GM12878 (cell line): ENCODE data around the gene TGM2. TPM values are rescaled to one million over a fixed set of nuclear protein-coding genes. Genes with fewer than 3 reads are reported as not detected.

Experiments used
- BACH1 ChIP-seq: fragments of 450-650 bp; IDR thresholded peaks from 2 replicates; pipeline ENCODE4 v1.6.1; 2017; ENCODE audit warnings: mild to moderate bottlenecking, borderline replicate concordance
- E4F1 ChIP-seq: fragments of 450-650 bp; IDR thresholded peaks from 2 replicates; pipeline ENCODE4 v1.6.1; 2018; ENCODE audit warnings: borderline replicate concordance, mild to moderate bottlenecking; ENCODE audit not compliant: partially characterized antibody
- GABPA ChIP-seq: IDR thresholded peaks from 2 replicates; pipeline ENCODE4 v1.6.1; 2014; ENCODE audit warnings: antibody characterized with exemption, low read depth, mild to moderate bottlenecking, inconsistent platforms
- IRF3 ChIP-seq: fragments of 450-650 bp; IDR thresholded peaks from 2 replicates; pipeline ENCODE4 v1.6.1; 2014; ENCODE audit warnings: mild to moderate bottlenecking
- JUNB ChIP-seq: IDR thresholded peaks from 2 replicates; pipeline ENCODE4 v1.6.1; 2016; ENCODE audit warnings: antibody characterized with exemption, mild to moderate bottlenecking
- MLLT1 ChIP-seq: fragments of 450-650 bp; IDR thresholded peaks from 2 replicates; pipeline ENCODE4 v1.6.1; 2016; ENCODE audit warnings: mild to moderate bottlenecking
- PAX5 ChIP-seq: IDR thresholded peaks from 2 replicates; pipeline ENCODE4 v1.6.1; 2011; ENCODE audit warnings: low read depth, low read length, borderline replicate concordance
- SIN3A ChIP-seq: IDR thresholded peaks from 2 replicates; pipeline ENCODE4 v1.6.1; 2012; ENCODE audit warnings: low read depth, low read length, improper control_type of control experiment
- ZBED1 ChIP-seq: IDR thresholded peaks from 2 replicates; pipeline ENCODE4 v1.6.1; 2016; ENCODE audit warnings: borderline replicate concordance
- polyA plus RNA-seq, 11 experiments: library from polyadenylated mRNA; depleted of rRNA in 4 of 11; unstranded in 6 of 11; stranded (reverse) in 5 of 11; fragments of >200 nt; fragmentation: Nextera tagmentation in 4 of 11; fragmentation: Illumina TruSeq in 1 of 11; extraction: Ambion mirVana in 4 of 11; extraction: Trizol in 1 of 11; gene quantifications; 1 replicate in 1 of 11; 2 replicates in 10 of 11; pipeline versions ENCODE4 v1.2.1 to v1.2.3, GENCODE V29; 2011 to 2016; ENCODE audit warnings: inconsistent platforms in 2 of 11, missing spikeins in 2 of 11, low read depth in 1 of 11
- total RNA-seq, 4 experiments: library from RNA; depleted of rRNA in 3 of 4; stranded (reverse); fragments of >200 nt in 3 of 4; fragmentation: Illumina TruSeq in 1 of 4; extraction: Trizol in 1 of 4; gene quantifications; 2 replicates each; pipeline versions ENCODE4 v1.2.1 to v1.2.3, GENCODE V29; 2013 to 2021

The TGM2 gene
- total and polyA plus RNA-seq, 10 of the 15 experiments (the other 5 are each of a cell fraction or from before 2014, with no cell fraction given) = 0.11 to 1.9 (median 0.51) TPM

- TF ChIP-seq IRF3 = no peak
- TF ChIP-seq E4F1 = no peak
- TF ChIP-seq SIN3A = no peak
- TF ChIP-seq MLLT1 = no peak
- TF ChIP-seq ZBED1 = no peak
- TF ChIP-seq PAX5 = peak; percentile 29; the same call in 1 of the 2 replicates
- no peak for TF ChIP-seq JUNB
- TF ChIP-seq BACH1 = no peak
- TF ChIP-seq GABPA = no peak
- TF ChIP-seq, all 136 proteins: peak for 9
Measured at GRCh38 chr20:38152621-38153221, 12.3 kb downstream of the TGM2 start (continued).
